HepG2 (cell line): ENCODE results near the gene TMC8. TPM values are rescaled to one million over a fixed set of nuclear protein-coding genes. Genes with fewer than 3 reads are reported as not detected.

Experiments used
- FOXK2 ChIP-seq: fragments of 450-650 bp; IDR thresholded peaks from 2 replicates; pipeline ENCODE4 v1.6.1; 2016
- MAF1 ChIP-seq: sonication (generic); formaldehyde crosslinking; IDR thresholded peaks from 2 replicates; pipeline ENCODE4 v1.5.0; 2020; ENCODE audit warnings: missing genetic modification reagents, borderline replicate concordance
- MEIS1 ChIP-seq: sonication (generic); formaldehyde crosslinking; IDR thresholded peaks from 2 replicates; pipeline ENCODE4 v1.9.0; 2021; ENCODE audit warnings: mild to moderate bottlenecking, missing genetic modification reagents, moderate library complexity, borderline replicate concordance
- NFKB2 ChIP-seq: sonication (generic); formaldehyde crosslinking; IDR thresholded peaks from 2 replicates; pipeline ENCODE4 v1.4.0; 2020; ENCODE audit warnings: missing genetic modification reagents, borderline replicate concordance
- NFKBIZ ChIP-seq: IDR thresholded peaks from 2 replicates; pipeline ENCODE4 v1.6.1; 2018; ENCODE audit warnings: missing genetic modification reagents, missing compliant biosample characterization
- NFYB ChIP-seq: sonication (generic); formaldehyde crosslinking; IDR thresholded peaks from 2 replicates; pipeline ENCODE4 v1.4.0; 2020; ENCODE audit warnings: missing genetic modification reagents
- PHB2 ChIP-seq: fragments of 450-650 bp; IDR thresholded peaks from 2 replicates; pipeline ENCODE4 v1.6.1; 2018; ENCODE audit not compliant: partially characterized antibody
- SMYD3 ChIP-seq: sonication (generic); formaldehyde crosslinking; IDR thresholded peaks from 2 replicates; pipeline ENCODE4 v1.8.1; 2023; ENCODE audit warnings: mild to moderate bottlenecking, missing genetic modification reagents
- SNRNP70 ChIP-seq: fragments of 200-400 bp; formaldehyde crosslinking; IDR thresholded peaks from 2 replicates; pipeline ENCODE4 v1.6.1; 2017; ENCODE audit warnings: mild to moderate bottlenecking, low read depth, low read length, moderate library complexity
- U2AF2 ChIP-seq: fragments of 200-400 bp; formaldehyde crosslinking; IDR thresholded peaks from 2 replicates; pipeline ENCODE4 v1.6.1; 2017; ENCODE audit warnings: low read depth, mild to moderate bottlenecking, low read length
- ZMAT3 ChIP-seq: sonication (generic); formaldehyde crosslinking; conservative IDR thresholded peaks from 2 replicates; pipeline ENCODE4 v1.7.0; 2021; ENCODE audit warnings: missing genetic modification reagents
- ZNF451 ChIP-seq: sonication (generic); formaldehyde crosslinking; IDR thresholded peaks from 2 replicates; pipeline ENCODE4 v1.5.0; 2020; ENCODE audit warnings: mild to moderate bottlenecking, missing genetic modification reagents
- ZNF530 ChIP-seq: sonication (generic); formaldehyde crosslinking; IDR thresholded peaks from 2 replicates; pipeline ENCODE4 v1.5.0; 2020; ENCODE audit warnings: low read depth, mild to moderate bottlenecking, missing genetic modification reagents
- ZNF547 ChIP-seq: sonication (generic); formaldehyde crosslinking; IDR thresholded peaks from 2 replicates; pipeline ENCODE4 v1.5.1; 2020; ENCODE audit warnings: mild to moderate bottlenecking, missing genetic modification reagents
- ZNF556 ChIP-seq: sonication (generic); formaldehyde crosslinking; IDR thresholded peaks from 2 replicates; pipeline ENCODE4 v1.4.0; 2020; ENCODE audit warnings: mild to moderate bottlenecking, missing genetic modification reagents, borderline replicate concordance
- ZNF703 ChIP-seq: sonication (generic); formaldehyde crosslinking; IDR thresholded peaks from 2 replicates; pipeline ENCODE4 v1.5.1; 2020; ENCODE audit warnings: missing genetic modification reagents, mild to moderate bottlenecking, moderate library complexity, borderline replicate concordance
- ZNF777 ChIP-seq: sonication (generic); formaldehyde crosslinking; IDR thresholded peaks from 2 replicates; pipeline ENCODE4 v1.4.0; 2020; ENCODE audit warnings: missing genetic modification reagents
- ZNF816 ChIP-seq: sonication (generic); formaldehyde crosslinking; IDR thresholded peaks from 2 replicates; pipeline ENCODE4 v1.8.0; 2022; ENCODE audit warnings: missing genetic modification reagents, mild to moderate bottlenecking, borderline replicate concordance
- polyA plus RNA-seq, 8 experiments: library from polyadenylated mRNA; depleted of rRNA in 3 of 8; stranded (reverse) in 7 of 8; unstranded in 1 of 8; fragments of >200 nt; fragmentation: Illumina TruSeq in 4 of 8; extraction: Trizol in 4 of 8; gene quantifications; 2 replicates each; pipeline versions ENCODE4 v1.2.1 to v1.2.3, GENCODE V29; 2011 to 2016; ENCODE audit warnings: low read depth in 4 of 8, missing spikeins in 1 of 8, mixed read lengths in 1 of 8; ENCODE audit not compliant: insufficient read depth in 1 of 8
- total RNA-seq, 5 experiments: library from RNA; depleted of rRNA; stranded (reverse); fragments of >200 nt; fragmentation: Illumina TruSeq; extraction: Trizol; gene quantifications; 2 replicates each; pipeline ENCODE4 v1.2.3, GENCODE V29; 2016; ENCODE audit warnings: low read depth in 1 of 5
- TF ChIP-seq, protein P1 (sequence below): sonication (generic); formaldehyde crosslinking; IDR thresholded peaks from 2 replicates; pipeline ENCODE4 v1.4.0; 2020; ENCODE audit warnings: missing genetic modification reagents; ENCODE audit errors: not compliant biosample characterization
- TF ChIP-seq, protein P2 (sequence below): IDR thresholded peaks from 2 replicates; pipeline ENCODE4 v1.4.0; 2020; ENCODE audit warnings: mild to moderate bottlenecking, missing genetic modification reagents
- TF ChIP-seq, protein P3 (sequence below): sonication (generic); formaldehyde crosslinking; IDR thresholded peaks from 2 replicates; pipeline ENCODE4 v1.5.0; 2020; ENCODE audit warnings: mild to moderate bottlenecking, missing genetic modification reagents, borderline replicate concordance

The TMC8 gene
- total and polyA plus RNA-seq, 2 of the 13 experiments (the other 11 are each of a cell fraction or from before 2014, with no cell fraction given) = 0.53 to 7.8 TPM

DNA sequence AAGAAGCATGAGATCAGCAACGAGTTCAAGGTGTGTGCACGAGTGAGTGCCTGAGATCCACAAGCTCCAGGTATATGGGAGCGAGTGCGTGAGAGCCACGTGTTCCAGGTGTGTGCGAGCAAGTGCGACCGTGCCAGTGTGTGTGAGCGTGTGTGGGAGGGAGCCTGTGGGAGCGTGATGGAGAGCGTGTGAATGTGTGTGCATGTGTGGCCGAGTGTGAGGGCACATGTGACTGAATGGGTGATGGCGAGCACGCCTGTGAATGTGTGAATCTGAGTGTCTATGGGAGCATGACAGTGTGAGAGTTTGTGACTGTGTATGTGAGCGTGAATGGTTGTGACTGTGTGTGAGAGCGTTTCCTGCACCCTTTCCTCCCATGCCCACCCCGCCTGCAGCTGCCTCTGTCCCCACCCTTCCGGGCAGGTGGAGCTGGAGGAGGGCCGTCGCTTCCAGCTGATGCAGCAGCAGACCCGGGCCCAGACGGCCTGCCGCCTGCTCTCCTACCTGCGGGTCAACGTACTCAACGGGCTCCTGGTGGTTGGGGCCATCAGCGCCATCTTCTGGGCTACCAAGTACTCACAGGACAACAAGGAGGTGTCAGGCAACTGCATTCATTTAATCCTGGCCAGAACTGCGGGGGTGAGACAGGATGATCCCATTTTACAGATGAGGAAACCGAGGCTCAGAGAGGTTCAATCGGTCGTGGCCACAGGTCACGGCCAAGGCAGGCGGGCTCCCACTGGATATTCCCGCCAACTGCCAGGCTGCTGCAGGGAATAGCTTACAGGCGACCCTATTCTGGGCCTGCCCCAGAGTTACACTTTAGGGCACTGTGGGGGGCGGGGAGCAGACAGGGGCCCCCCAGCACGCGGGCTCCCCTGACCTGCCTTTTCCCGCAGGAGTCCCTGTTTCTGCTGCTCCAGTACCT is 3.7 kb downstream of the TMC8 start (continued):
- TF ChIP-seq SNRNP70 (no peak), ZNF777 (CRISPR knock-in tag) (no peak), MEIS1 (CRISPR knock-in tag) (no peak; the same call in 1 of the 2 replicates), ZNF530 (CRISPR knock-in tag) (no peak), SMYD3 (CRISPR knock-in tag) (no peak), ZMAT3 (no peak), ZNF703 (CRISPR knock-in tag) (no peak), PHB2 (no peak), FOXK2 (no peak), NFYB (no peak), ZNF547 (CRISPR knock-in tag) (no peak), ZNF556 (0 out of 2 replicates have a peak, but pooled peaks have one; percentile 63), MAF1 (no peak), ZNF451 (no peak), U2AF2 (no peak), NFKBIZ (CRISPR knock-in tag) (no peak), NFKB2 (peak; percentile 62), ZNF816 (CRISPR knock-in tag) (no peak)
- TF ChIP-seq, protein P1, sequence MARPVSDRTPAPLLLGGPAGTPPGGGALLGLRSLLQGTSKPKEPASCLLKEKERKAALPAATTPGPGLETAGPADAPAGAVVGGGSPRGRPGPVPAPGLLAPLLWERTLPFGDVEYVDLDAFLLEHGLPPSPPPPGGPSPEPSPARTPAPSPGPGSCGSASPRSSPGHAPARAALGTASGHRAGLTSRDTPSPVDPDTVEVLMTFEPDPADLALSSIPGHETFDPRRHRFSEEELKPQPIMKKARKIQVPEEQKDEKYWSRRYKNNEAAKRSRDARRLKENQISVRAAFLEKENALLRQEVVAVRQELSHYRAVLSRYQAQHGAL (CRISPR knock-in tag) = no peak
- TF ChIP-seq, protein P2, sequence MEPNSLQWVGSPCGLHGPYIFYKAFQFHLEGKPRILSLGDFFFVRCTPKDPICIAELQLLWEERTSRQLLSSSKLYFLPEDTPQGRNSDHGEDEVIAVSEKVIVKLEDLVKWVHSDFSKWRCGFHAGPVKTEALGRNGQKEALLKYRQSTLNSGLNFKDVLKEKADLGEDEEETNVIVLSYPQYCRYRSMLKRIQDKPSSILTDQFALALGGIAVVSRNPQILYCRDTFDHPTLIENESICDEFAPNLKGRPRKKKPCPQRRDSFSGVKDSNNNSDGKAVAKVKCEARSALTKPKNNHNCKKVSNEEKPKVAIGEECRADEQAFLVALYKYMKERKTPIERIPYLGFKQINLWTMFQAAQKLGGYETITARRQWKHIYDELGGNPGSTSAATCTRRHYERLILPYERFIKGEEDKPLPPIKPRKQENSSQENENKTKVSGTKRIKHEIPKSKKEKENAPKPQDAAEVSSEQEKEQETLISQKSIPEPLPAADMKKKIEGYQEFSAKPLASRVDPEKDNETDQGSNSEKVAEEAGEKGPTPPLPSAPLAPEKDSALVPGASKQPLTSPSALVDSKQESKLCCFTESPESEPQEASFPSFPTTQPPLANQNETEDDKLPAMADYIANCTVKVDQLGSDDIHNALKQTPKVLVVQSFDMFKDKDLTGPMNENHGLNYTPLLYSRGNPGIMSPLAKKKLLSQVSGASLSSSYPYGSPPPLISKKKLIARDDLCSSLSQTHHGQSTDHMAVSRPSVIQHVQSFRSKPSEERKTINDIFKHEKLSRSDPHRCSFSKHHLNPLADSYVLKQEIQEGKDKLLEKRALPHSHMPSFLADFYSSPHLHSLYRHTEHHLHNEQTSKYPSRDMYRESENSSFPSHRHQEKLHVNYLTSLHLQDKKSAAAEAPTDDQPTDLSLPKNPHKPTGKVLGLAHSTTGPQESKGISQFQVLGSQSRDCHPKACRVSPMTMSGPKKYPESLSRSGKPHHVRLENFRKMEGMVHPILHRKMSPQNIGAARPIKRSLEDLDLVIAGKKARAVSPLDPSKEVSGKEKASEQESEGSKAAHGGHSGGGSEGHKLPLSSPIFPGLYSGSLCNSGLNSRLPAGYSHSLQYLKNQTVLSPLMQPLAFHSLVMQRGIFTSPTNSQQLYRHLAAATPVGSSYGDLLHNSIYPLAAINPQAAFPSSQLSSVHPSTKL (CRISPR knock-in tag) = 0 out of 2 replicates have a peak, but pooled peaks have one; percentile 39
- TF ChIP-seq, protein P3, sequence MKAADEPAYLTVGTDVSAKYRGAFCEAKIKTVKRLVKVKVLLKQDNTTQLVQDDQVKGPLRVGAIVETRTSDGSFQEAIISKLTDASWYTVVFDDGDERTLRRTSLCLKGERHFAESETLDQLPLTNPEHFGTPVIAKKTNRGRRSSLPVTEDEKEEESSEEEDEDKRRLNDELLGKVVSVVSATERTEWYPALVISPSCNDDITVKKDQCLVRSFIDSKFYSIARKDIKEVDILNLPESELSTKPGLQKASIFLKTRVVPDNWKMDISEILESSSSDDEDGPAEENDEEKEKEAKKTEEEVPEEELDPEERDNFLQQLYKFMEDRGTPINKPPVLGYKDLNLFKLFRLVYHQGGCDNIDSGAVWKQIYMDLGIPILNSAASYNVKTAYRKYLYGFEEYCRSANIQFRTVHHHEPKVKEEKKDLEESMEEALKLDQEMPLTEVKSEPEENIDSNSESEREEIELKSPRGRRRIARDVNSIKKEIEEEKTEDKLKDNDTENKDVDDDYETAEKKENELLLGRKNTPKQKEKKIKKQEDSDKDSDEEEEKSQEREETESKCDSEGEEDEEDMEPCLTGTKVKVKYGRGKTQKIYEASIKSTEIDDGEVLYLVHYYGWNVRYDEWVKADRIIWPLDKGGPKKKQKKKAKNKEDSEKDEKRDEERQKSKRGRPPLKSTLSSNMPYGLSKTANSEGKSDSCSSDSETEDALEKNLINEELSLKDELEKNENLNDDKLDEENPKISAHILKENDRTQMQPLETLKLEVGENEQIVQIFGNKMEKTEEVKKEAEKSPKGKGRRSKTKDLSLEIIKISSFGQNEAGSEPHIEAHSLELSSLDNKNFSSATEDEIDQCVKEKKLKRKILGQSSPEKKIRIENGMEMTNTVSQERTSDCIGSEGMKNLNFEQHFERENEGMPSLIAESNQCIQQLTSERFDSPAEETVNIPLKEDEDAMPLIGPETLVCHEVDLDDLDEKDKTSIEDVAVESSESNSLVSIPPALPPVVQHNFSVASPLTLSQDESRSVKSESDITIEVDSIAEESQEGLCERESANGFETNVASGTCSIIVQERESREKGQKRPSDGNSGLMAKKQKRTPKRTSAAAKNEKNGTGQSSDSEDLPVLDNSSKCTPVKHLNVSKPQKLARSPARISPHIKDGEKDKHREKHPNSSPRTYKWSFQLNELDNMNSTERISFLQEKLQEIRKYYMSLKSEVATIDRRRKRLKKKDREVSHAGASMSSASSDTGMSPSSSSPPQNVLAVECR (CRISPR knock-in tag) = peak; percentile 18; the same call in 1 of the 2 replicates
